Measurements from ENCODE around the gene DAPK2. TPM values are rescaled to one million over a fixed set of nuclear protein-coding genes. Genes with fewer than 3 reads are reported as not detected.

Gene DAPK2
- total RNA-seq, 3 donors from 2014 or later: 32.0 to 82.0 (median 35.5) TPM

- ATAC-seq: no peak
- H3K9me3 ChIP-seq: no peaks in the 10 kb centered on the region
- no peak for DNase-seq
- TF ChIP-seq CTCF (IDR thresholded peaks at IDR 0.05): no peak
- peaks cover 42% of the 10 kb centered on the region for H3K4me1 ChIP-seq (ENCODE audit: low read depth)
- intact Hi-C loops (cut with DNase I, micrococcal nuclease): no loop called here
- no peak overlapping the region for H3K4me3 ChIP-seq
- H3K36me3 ChIP-seq (ENCODE audit: low read depth): no peaks in the 10 kb centered on the region
Measured at GRCh38 chr15:64011736-64012135, 34.5 kb downstream of the DAPK2 start.

GRCh38 chr15:64010719-64011118 lies 35.6 kb downstream of the DAPK2 start:
- peak; percentile 67 for ATAC-seq
- intact Hi-C loops (cut with DNase I, micrococcal nuclease): no loop called here
- TF ChIP-seq CTCF (IDR thresholded peaks at IDR 0.05): no peak
- H3K4me1 ChIP-seq (ENCODE audit: low read depth): peaks cover 46% of the 10 kb centered on the region
- no peaks in the 10 kb centered on the region for H3K9me3 ChIP-seq
- peak; percentile 53 to 86 (median 58) for DNase-seq
- H3K4me3 ChIP-seq: no peak overlapping the region
- H3K36me3 ChIP-seq (ENCODE audit: low read depth): no peaks in the 10 kb centered on the region

- peaks cover 55% of the 10 kb centered on the region for H3K4me1 ChIP-seq (ENCODE audit: low read depth)
Measured at GRCh38 chr15:64009798-64010261, 36.5 kb downstream of the DAPK2 start.

GRCh38 chr15:64009241-64009640 lies 37.0 kb downstream of the DAPK2 start:
- DNase-seq (no peak), ATAC-seq (peak; percentile 47)
- no peak for TF ChIP-seq CTCF (IDR thresholded peaks at IDR 0.05)

More at GRCh38 chr15:64009798-64010261, 36.5 kb downstream of the DAPK2 start:
- Histone ChIP-seq H3K4me3 (no peak overlapping the region), H3K9me3 (no peaks in the 10 kb centered on the region), H3K36me3 (ENCODE audit: low read depth) (no peaks in the 10 kb centered on the region)
- no peak for TF ChIP-seq CTCF (IDR thresholded peaks at IDR 0.05)
- intact Hi-C loops (cut with DNase I, micrococcal nuclease): no loop called here
- DNase-seq: no peak
- ATAC-seq: peak; percentile 18

GRCh38 chr15:64008177-64008576 lies 38.1 kb downstream of the DAPK2 start:
- H3K4me3 ChIP-seq: no peak overlapping the region
- no peaks in the 10 kb centered on the region for H3K9me3 ChIP-seq
- H3K36me3 ChIP-seq (ENCODE audit: low read depth): no peaks in the 10 kb centered on the region
- intact Hi-C loops (cut with DNase I, micrococcal nuclease): no loop called here
- TF ChIP-seq CTCF (IDR thresholded peaks at IDR 0.05): no peak
- DNase-seq (no peak), ATAC-seq (no peak)
- H3K4me1 ChIP-seq (ENCODE audit: low read depth): peaks cover 48% of the 10 kb centered on the region

More at GRCh38 chr15:64009241-64009640, 37.0 kb downstream of the DAPK2 start:
- intact Hi-C loops (cut with DNase I, micrococcal nuclease): no loop called here
- H3K4me3 ChIP-seq: no peak overlapping the region
- no peaks in the 10 kb centered on the region for H3K36me3 ChIP-seq (ENCODE audit: low read depth)
- peaks cover 58% of the 10 kb centered on the region for H3K4me1 ChIP-seq (ENCODE audit: low read depth)
- H3K9me3 ChIP-seq: no peaks in the 10 kb centered on the region

GRCh38 chr15:64006642-64007041 lies 39.6 kb downstream of the DAPK2 start:
- no peak for TF ChIP-seq CTCF (IDR thresholded peaks at IDR 0.05)
- peak; percentile 60 to 65 (median 63) for DNase-seq
- Histone ChIP-seq H3K4me3 (no peak overlapping the region), H3K4me1 (ENCODE audit: low read depth) (peaks cover 43% of the 10 kb centered on the region), H3K9me3 (no peaks in the 10 kb centered on the region), H3K36me3 (ENCODE audit: low read depth) (no peaks in the 10 kb centered on the region)
- intact Hi-C loops (cut with DNase I, micrococcal nuclease): no loop called here
- peak; percentile 69 for ATAC-seq

Data from mucosa of descending colon (tissue), 3 donors.